NOMO-1 (cell line): Measurements from ENCODE around the gene POLA1.
"Not testable (repeated sequence)": the region's sequence is repeated elsewhere in the genome, so short reads cannot be mapped to it uniquely, and the experiment has no call there.

Experiments
- DNase-seq, 2 experiments: peaks; one replicate each; lab custom pipeline; 2025; ENCODE audit not compliant: unreplicated experiment in 2 of 2; lab: John Stamatoyannopoulos, UW

POLA1 gene

GRCh38 chrX:24693453-24694202 is at the start of gene POLA1:
Gene POLA1 (plus strand): TSS chrX:24693918. CDS start chrX:24693962, 44 bp downstream.
- DNase-seq, result peak; percentile 85 to 87

GRCh38 chrX:24646006-24646405 is 47.7 kb upstream of the POLA1 start:
- DNase-seq, result no peak

- DNase-seq, result no peak
Measured at GRCh38 chrX:24646745-24647182, 47.0 kb upstream of the POLA1 start.

- peak in 1 of 2 experiments; percentile 22 for DNase-seq
Measured at GRCh38 chrX:24647257-24648058, 46.3 kb upstream of the POLA1 start, which contains the start of gene PCYT1B. Gene PCYT1B (minus strand): TSS chrX:24647347. CDS start chrX:24647105, 242 bp downstream.

GRCh38 chrX:24648495-24648894 is 45.2 kb upstream of the POLA1 start:
- no peak for DNase-seq

- DNase-seq, result no peak
Measured at GRCh38 chrX:24651783-24652182, 41.9 kb upstream of the POLA1 start.

GRCh38 chrX:24655679-24656078 is 38.0 kb upstream of the POLA1 start:
- DNase-seq, result not testable (repeated sequence)

GRCh38 chrX:24657671-24658386 is 35.9 kb upstream of the POLA1 start:
- DNase-seq, result no peak

GRCh38 chrX:24658421-24658820 is 35.3 kb upstream of the POLA1 start:
- no peak for DNase-seq

- no peak for DNase-seq
Measured at GRCh38 chrX:24659106-24659505, 34.6 kb upstream of the POLA1 start.

- DNase-seq, result no peak
Measured at GRCh38 chrX:24659646-24660045, 34.1 kb upstream of the POLA1 start.

- DNase-seq, result no peak
Measured at GRCh38 chrX:24661292-24661691, 32.4 kb upstream of the POLA1 start.

GRCh38 chrX:24662352-24662751 is 31.4 kb upstream of the POLA1 start:
- DNase-seq, result no peak

- DNase-seq, result no peak
Measured at GRCh38 chrX:24668111-24668510, 25.6 kb upstream of the POLA1 start.

- no peak for DNase-seq
Measured at GRCh38 chrX:24672701-24673190, 21.0 kb upstream of the POLA1 start.

- no peak for DNase-seq
Measured at GRCh38 chrX:24673424-24673823, 20.3 kb upstream of the POLA1 start.

- no peak for DNase-seq
Measured at GRCh38 chrX:24676403-24677024, 17.2 kb upstream of the POLA1 start.

GRCh38 chrX:24682739-24683432 is 10.8 kb upstream of the POLA1 start:
- DNase-seq, result no peak

GRCh38 chrX:24684048-24684447 is 9.7 kb upstream of the POLA1 start:
- DNase-seq, result no peak

GRCh38 chrX:24692305-24692704 is 1.4 kb upstream of the POLA1 start:
- no peak for DNase-seq
